ENCODE measurements around the gene FAM124A.

The FAM124A gene

GRCh38 chr13:51244637-51245405, 22.6 kb downstream of the FAM124A start:
- no peak for DNase-seq

DNA sequence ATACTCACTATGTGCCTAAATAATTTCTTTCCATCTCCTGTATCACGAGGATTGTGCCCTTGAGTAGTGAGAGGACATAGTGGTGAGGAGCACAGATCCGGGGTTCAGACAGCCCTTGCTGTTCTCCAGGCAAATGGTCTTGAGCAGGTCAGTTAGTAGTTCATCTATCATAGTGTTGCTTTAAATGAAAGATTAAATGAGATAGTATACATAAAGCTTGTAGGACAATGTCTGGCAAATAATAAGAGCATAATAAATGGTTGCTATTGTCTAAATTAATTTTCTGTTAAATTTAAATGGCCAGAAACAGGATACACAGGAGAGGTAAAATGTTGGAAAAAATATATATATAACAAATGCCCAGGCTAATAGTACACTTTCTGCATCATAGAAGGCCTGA, 23.4 kb downstream of the FAM124A start:
- no peak for DNase-seq

GRCh38 chr13:51246025-51246417, 23.8 kb downstream of the FAM124A start:
- DNase-seq: no peak

DNA sequence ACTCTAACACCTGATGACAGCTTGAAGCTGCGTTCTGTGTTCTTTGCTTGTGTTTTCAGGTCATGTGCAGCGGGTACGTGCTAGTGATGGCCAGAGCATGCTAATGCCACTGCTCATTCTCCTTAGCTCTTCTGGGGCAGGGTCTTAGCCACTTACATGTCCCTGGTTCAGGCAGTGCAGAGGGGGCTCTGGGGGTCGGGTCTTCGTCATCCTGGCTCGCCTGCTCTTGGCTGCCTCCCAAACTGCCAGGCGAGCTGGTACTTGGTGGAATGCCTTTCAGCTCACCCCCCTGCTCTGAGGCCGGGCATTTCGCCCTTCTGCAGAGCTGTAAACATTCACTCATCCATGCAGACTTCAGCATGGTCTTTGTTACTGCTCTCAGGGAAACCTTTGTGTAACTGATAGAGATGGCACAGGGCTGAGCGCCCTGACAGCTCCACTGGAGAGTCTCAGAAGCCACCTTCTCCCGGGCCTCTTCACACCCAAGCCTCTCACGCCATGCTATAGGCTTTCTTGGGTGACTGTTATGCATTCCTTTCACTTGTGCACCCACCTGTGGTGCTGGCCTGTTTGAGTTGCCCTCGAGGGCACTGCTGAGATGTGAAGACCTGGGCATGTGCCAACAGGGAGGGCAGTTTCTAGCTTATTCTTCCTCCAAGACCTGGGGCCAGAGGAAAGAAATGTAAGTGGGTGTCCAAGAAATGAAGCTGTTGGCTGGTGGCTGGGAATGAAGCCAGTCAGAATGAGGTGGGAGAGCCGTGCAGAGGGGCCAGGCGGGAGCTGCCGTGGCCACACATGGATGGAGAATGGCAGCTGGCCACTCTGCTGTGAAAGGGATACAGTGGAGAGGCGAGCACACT, 24.4 kb downstream of the FAM124A start:
- no peak for DNase-seq

- DNase-seq: no peak
Observed at GRCh38 chr13:51249255-51249654, 27.1 kb downstream of the FAM124A start.

DNA sequence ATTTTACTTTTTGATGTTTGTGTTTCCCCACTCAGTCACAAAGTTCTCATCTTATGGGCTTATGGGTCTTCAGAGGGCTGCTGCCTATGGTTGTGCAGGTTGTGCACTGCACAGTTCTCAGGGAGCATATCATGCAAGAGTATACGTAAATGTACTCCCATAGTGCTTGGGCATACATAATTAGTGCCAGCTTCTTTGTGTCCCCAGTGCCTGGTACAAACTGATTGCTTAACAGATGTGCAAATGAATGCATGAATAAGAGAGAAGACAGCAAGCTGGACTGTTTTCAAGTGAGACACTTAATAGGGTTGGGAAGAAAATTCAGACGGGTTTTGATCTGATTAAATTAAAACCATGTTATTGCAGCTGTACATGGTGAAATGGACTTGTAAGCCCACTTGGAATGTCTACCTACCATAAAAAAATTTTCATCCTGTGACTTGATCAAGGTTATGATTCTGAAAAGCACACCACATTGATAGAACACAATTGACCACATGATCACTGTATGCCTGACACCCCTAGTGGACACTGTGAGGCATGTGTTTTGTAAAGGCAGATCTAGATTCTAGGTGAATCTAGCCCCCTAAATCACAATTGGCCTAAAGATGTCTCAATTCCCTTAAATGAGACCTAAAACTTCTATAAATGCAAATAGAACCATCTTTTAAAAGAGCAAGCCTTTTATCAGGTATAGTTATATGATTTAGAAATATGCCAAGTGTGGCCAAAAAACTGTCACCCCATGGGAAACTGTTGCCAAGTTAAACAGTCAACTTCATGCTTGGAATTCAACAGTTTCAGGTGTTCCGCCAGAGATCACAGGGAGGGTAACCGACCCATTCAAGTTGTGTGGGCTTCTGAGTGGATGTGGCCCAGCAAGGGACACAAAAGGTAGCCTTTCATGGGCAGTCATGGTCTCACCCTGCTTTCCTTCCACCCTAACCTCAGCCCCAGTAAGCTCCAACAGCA, 27.9 kb downstream of the FAM124A start:
- no peak for DNase-seq

DNA sequence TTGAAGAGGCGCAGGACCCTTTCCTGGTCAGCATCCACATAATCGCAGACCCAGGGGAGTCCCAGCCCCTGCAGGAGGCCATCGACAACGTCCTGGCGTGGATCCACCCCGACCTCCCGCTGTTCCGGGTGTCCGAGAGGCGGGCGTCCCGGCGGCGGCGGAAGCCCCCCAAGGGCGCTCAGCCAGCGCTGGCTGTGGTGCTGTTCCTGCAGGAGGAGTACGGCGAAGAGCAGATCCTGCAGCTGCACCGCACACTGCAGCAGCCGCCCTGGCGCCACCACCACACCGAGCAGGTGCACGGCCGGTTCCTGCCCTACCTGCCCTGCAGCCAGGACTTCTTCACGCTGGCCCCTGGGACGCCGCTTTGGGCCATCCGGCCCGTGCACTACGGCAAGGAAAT, 29.3 kb downstream of the FAM124A start:
- DNase-seq: no peak

DNA sequence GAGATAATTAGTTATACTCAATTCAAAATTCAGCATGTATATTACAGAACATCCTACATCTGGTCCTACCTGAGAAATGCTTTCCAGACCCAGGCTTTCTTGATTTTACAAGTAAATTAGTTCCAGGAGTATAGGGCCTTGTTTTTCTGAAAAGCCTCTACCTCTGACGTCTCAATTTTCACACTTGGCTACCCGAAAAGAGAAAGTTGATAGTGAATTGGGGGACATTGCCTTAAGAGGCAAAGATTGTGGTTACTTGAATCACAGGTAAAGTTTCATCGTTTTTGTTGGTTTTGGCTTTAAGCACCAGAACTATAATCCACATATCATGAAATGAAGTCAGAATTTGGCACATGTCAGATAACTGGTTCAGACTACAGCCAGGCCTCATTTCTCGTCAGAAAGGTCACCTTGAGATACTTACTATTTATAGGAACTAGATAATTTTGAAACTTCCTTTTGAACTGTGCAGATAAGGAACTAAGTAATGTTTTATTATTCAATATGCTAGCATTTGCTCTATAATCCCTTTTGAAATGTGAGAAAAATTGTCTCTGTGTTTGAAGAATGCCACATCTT, 30.8 kb downstream of the FAM124A start:
- DNase-seq: no peak

DNA sequence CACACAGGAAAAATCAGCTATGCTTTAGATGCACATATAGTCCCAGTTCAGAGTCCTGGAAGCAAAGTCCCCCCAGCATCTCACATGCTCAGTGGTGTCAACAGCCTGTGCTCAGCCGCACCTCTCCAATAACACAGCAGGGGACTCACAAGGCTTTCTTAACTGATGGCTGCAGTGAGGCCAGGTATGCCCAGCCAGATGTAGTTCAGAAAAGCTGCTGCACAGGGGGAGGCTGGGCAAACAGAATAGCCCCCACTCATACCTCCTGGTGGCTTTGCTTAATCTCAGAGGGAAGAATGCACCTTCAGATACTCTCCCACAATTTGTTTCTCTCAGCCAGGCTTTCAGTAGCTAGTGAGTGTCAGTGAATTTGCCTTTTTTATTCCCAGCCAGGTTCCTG, 33.4 kb downstream of the FAM124A start:
- DNase-seq: no peak

DNA sequence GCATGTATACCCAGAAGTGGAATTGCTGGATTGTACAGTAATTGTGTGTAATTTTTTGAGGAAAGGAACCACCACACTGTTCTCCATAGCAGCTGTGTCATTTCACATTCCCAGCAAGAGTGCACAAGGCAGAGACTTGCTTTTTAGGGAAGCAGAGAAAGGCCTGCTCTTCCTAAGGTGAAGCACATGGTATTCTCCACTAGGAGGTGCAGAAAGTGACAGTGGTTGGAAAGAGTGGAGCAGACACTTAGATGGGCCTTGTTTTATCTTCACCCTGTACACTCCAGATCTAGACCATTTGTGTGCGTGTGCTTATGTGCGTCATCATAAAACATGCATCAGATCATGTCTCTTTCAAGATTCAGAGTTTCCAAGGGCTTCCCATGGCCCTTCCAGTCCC, 35.0 kb downstream of the FAM124A start:
- no peak for DNase-seq

- no peak for DNase-seq
Observed at GRCh38 chr13:51258612-51259548, 36.7 kb downstream of the FAM124A start.

DNA sequence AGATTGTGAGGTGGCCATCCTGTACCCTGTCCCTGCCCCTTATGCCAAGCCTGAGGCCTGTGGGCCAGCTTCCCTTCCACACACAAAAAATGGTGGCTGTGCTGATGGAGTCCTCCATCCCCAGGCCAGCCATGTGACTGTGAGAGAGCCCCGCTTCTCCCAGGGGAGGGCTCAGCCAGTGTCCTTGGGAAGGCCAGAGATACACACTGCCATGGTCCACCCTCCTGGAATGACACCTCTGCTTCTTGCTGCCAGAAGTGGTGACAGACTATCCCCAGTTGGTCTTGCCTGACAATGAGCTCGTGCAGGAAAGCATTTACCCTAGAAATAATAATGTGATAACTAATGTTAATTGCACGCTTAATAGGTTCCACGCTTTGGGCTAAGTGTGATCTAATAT, 38.0 kb downstream of the FAM124A start:
- no peak for DNase-seq

DNA sequence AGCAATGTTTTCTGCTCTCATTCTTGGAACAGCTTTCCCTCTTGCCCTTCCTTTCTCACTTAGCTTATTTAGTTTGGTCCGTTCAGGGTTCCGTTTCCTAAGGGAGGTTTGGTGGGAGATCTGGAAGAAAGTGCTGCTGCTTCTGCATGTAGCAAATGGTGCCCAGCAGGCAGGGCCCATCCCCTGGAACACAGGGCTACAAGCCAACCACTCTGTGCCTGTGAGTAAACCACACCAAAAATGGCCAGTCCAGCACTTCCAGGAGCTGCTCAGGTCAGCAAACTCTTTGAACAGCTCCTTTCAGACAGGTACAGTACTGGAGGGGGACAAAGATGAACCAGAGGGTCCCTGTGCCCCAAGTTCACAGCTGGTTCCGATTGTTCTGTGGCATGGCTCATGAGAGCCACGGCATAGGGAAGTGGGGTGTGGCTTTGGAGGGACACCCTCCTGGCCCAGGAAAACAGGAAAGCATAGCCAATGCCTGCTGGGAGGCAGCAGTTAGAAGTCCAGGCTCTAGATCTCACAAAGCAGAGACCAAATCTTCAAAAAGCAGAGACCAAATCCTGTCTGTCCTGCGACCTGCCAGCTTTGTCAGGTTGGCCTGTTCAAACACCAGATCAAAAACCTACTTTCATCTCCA, 39.5 kb downstream of the FAM124A start:
- DNase-seq: no peak

DNA sequence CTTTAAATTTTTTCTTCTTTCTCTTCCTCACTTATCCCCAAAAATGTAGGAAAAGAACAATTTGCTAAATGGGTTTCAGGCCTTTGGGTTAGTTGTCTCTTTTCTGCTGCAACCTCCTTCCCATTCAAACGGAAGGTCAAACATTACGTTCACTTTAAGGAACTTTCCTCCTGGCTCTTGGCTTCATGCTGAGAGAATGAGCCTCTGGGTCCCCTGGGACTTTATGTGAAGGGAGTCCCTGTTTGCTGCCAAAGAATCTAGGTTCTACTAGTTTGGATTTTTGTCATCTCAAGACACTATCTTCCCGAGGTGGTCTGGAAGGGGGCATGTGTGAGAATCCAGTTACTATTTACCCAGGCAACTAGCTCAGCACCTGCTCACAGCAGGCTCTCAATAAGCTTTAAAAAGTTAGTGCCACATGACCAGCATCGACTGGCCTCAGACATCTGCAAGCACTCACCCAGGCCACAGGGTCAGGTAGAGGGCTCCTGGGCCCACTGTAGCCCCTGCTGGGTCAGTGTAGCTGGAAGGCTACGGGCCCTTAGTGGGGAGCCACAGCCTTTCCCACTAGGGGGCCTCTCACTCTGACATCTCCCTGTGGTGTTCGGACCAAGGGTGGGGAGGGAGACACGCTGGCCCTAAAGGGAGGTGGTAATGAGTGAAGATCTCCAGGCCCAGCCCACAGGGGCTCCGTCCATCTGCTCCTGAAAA, 40.5 kb downstream of the FAM124A start:
- no peak for DNase-seq

DNA sequence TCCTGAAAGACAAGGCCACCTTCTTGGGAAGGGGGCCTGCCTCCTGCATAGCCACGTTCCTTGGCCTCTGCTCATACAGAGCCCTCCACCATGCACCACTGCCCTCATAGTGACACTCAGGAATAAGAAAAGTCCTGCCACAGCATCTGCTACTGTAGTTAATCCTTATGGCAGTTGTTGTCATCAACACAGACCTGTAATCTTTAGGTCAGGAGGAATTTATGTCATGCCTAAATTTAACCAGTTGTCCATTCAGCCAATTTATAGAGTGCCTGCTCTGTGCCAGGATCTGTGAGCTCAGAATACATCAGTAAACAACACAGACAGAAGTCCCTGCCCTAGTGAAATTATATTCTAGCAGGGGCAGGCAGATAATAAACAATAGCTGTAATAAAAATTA, 44.4 kb downstream of the FAM124A start:
- DNase-seq: no peak

DNA sequence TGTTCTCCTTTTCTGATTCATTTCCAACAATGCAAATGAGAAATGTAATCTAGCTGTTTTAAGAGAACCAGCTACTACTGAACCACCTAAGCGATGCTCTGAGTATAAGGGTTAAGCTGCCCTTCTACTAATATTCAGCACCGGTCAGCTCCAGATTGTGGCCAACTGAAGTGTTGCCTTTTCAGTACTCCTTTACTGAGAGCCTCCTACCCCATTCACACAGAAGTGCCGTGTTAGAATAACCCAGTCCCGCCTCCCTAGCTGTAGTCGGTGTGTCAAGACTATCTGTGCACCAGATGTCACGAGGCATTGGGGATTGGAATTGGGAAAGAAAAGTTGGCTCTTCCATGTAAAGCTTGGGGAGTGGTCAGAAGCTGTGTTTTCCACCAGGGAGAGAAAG, 45.4 kb downstream of the FAM124A start:
- no peak for DNase-seq

GRCh38 chr13:51269039-51269438, 46.8 kb downstream of the FAM124A start:
- DNase-seq: no peak

DNA sequence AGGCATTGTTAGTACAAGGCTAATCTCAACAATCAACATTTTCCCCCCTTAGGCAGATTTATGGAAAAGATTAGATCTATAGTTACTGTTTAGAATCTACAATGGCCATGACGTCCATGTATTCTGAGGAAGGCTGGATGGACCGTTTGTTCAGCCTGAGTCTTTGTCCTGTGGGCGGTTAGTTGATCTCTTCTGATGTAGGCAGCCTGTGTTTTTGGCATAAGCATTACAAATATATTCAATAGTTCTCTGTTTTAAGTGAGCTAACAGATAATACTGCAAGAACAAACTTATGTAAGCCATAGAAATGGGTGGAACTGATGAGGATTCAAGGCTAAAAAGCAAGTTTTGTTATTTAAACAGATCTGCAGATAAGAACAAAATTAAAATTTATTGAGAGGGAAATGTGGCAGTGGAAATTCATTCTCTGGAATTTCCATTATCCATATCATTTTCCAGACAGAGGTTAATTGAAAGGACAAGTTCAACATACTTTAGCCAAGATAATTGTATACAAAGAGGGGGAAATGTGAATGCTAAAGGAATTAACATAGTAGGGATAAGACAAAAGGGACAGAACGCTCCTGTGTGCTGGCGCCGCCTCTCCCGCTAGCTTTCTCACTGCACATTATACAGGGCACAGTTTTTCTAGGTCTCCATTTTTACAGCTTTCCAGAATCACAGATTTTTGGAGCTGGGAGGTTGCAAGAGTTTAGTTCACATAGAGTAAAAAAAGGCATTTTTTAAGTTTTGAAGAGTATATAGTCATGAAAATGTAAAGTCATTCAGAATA, 48.6 kb downstream of the FAM124A start:
- DNase-seq: no peak

DNA sequence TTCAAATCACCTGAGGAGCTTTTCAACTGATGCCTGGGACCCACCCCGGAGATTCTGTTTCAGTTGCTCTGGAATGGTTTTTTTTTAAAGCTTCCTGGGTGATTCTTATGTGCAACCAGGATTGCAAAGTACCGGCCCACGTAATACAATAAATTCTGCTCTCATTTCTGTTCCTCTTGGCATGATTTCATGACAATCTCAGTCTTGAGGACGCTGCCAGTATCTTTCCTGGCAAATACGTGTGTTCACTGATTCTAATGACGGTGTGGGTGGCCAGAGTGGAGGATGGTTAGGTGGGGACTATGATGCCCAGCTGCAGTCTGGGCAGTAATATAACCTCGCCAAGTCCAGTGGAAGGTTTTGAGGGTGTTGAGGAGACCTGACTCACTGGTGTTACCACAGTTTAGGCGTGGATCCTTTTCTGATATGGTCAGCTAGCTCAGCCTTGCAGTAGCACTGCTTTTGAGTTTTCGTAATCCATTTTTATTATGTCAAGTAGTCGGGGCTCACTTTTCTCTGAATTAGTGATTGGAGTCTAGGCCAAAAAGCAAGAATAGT, 49.4 kb downstream of the FAM124A start:
- DNase-seq: no peak
